Activated CD4-positive, alpha-beta T cell treated with anti-CD3 and anti-CD28 coated beads, Interleukin-2, amount 50 U/mL, for 16 hours (primary cell): Measurements from ENCODE around the gene SNURF.
A peak's percentile ranks its signal among the peaks of the same experiment; 100 is the strongest.
"Not testable (repeated sequence)": the region's sequence is repeated elsewhere in the genome, so short reads cannot be mapped to it uniquely, and the experiment has no call there.

ENCODE experiments used
- DNase-seq: peaks from one replicate; pipeline ENCODE4 v3.0.0-alpha.2; 2020

The SNURF gene, protein sequence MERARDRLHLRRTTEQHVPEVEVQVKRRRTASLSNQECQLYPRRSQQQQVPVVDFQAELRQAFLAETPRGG

GRCh38 chr15:24954783-24955530 lies at the start of gene SNURF, which contains the start of gene SNRPN:
Gene SNURF (plus strand): TSS chr15:24954987. CDS start chr15:24955049, 62 bp downstream.
Gene SNRPN (plus strand): TSS chr15:24954987. CDS start chr15:24974454, 19,467 bp downstream.
- DNase-seq: peak; percentile 71

DNA sequence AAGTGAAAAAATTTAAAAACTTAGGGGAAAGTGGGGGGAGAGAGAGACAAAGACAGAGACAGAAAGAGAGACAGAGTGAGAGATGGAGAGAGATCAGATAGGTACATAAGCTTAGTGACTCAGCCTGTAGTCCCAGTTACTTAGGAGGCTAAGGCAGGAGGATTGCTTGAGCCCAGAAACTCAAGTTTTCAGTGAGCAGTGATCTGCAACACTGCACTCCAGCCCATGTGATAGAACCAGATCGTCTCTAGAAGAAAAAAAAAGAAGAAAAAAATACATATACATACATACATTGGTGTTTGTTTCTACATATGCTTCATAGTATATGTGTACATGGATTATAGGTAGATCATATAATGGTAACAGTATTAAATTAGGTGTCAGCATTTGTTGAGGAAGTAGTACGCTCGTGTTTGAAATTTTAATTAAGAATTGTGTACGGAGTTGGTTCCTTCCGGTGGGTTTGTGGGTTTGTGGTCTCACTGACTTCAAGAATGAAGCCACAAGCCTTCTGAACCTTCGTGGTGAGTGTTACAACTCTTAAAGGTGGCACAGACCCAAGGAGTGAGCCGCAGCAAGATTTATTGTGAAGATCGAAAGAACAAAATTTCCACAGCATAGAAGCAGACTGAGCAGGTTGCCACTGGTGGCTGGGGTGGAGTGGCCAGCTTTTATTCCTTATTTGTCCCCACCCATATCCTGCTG lies 38.3 kb upstream of the SNURF start:
- DNase-seq: peak; percentile 0

DNA sequence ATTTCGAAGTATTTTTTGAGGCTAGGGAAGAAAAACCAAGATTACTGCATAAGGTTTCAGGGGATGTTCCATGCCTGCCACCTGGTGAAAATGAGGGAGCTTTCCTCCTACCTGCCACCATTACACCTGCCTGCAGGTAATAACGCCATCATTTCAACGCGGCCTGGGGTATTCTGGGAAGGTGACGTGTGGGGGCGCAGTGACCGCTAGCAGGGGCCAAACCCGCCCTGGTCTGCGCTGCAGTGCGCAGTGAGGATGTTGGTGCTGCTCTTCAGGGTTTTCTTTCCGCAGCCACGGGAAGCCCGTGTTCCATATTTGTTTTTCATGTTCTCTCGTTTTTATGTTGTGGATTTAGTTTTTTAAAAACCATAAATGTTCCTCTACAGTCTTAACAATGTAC lies 37.4 kb upstream of the SNURF start:
- DNase-seq: no peak

- no peak for DNase-seq
Observed at GRCh38 chr15:24919446-24919845, 35.3 kb upstream of the SNURF start.

GRCh38 chr15:24922781-24923180 lies 32.0 kb upstream of the SNURF start:
- not testable (repeated sequence) for DNase-seq

DNA sequence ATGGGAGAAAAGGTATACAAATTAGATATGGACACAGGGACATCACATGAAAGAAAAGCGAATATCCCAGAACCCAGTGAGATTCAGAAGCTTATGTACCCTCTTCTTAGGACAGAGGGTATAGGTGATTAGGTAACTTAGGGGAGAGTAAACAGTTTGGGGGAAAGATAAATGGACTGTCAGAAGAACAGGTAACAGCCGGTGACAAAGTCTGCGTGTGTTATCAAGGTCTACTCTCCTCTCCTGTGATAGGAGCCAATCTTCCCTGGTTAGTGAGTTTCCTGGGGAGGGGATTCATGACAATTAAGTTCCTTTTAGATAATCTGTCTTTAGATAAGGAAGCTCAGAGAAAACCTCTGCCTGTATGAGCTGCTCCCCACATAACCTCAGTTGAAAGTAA lies 30.6 kb upstream of the SNURF start:
- DNase-seq: no peak

- DNase-seq: no peak
Observed at GRCh38 chr15:24924621-24925020, 30.2 kb upstream of the SNURF start.

- not testable (repeated sequence) for DNase-seq
Observed at GRCh38 chr15:24931874-24932732, 22.7 kb upstream of the SNURF start.

DNA sequence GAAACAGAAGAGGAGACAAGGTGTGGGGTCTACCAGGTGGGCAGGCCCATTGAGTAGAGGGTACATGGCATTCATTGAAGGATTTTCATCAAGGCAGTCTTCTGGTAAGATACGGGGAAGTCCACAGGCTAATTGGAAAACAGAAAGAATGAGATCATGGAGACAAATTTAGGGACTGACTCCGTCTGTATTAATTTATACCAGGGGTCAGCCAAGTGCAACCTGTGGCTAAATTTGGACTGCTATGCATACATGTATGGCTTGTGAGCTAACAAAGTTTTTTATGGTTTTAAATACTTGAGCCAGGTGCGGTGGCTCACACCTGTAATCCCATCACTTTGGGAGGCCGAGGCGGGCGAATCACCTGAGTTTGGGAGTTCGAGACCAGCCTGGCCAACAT lies 21.1 kb upstream of the SNURF start:
- no peak for DNase-seq

- not testable (repeated sequence) for DNase-seq
Observed at GRCh38 chr15:24938224-24938623, 16.6 kb upstream of the SNURF start.

DNA sequence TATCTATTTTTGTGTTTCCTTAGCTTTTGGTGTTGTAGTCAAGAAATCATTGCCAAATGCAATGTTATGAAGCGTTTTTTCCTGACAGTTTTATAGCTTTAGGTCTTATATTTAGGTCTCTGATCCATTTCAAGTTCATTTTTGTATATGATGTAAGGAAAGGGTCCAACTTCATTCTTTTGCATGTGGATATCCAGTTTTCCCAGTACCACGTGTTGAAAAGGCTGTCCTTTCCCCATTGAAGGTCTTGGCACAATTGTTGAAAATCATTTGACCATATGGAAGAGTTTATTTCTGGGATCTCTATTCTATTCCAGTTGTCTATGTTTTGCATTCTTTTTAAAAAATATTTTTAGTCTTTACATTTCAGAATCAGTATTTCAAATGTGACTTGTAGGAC lies 14.6 kb upstream of the SNURF start:
- no peak for DNase-seq

GRCh38 chr15:24943361-24943760 lies 11.4 kb upstream of the SNURF start:
- no peak for DNase-seq

DNA sequence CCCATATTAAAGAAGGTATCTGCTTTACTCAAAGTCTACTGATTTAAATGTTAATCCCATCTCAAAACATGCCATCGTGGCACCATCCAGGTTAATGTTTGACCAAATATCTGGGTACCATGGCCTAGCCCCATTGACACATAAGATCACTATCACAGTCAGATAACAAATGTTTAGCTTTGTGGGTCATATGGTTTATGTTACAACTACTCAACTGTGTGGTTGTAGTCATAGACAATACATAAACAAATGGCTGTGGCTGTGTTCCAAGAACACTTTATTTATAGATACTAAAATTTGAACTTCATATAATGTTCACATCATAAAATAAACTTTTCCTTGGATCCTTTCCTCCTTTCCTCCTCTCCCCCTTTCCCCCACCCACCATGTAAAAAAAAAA lies 9.8 kb upstream of the SNURF start:
- no peak for DNase-seq

DNA sequence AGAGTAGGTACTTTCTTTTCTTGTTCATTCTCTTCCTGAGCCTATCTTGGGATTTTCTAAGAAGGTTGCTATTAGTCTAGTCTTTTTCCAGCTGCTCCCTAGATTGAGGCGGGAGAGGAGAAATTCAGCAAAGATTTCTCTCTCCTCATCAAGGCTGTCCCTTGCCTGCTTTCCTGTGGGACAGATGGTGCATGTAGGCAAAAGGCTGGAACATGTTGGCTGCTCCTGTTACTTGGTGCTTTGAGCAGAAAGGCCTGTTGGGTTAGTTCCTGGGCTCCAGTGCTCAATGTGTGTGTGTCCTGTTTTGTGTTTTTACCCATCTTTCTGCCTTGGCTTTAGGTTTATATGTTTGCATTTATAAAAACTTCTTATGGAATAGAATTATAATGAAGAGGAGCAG lies 9.1 kb upstream of the SNURF start:
- DNase-seq: no peak

DNA sequence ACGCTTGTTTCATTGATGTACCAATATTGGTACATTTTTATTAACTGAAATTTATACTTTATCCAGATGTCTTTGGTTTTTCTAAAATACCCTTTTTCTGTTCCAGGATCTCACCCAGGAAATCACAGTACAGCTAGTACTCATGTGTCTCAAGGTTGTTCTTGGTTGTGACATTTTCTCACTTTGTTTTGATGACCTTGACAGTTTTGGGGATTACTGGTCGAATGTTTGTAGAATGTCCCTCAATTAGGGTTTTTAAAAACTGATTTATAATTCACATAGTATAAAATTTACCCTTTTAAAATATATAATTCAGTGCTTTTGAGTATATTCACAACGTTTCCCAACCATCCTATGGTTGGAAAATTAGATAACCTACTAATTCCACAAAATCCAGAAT lies 6.3 kb upstream of the SNURF start:
- DNase-seq: no peak

GRCh38 chr15:24955531-24955921 lies 739 bp downstream of the SNURF start:
- no peak for DNase-seq

- peak; percentile 79 for DNase-seq
Observed at GRCh38 chr15:24956111-24956838, 1.5 kb downstream of the SNURF start.

DNA sequence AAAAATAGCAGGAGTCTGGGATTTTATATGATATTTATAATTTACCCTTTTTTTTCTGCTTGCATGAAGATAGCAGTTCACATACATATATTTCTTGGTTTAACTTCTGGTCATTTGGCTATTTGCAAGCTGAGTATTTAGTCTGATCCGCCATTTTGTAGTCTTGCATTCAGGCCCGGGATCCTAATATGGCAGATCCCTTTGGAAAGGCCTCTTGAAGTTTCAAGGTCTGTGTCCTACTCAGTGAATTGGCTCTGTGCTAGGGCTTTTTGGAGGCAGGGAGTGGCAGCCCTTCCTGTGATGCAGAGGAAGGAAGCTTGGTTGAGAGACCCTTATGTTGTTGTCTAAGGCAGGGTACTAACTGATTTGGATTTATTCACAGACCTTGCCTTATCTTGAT lies 2.9 kb downstream of the SNURF start:
- DNase-seq: no peak

DNA sequence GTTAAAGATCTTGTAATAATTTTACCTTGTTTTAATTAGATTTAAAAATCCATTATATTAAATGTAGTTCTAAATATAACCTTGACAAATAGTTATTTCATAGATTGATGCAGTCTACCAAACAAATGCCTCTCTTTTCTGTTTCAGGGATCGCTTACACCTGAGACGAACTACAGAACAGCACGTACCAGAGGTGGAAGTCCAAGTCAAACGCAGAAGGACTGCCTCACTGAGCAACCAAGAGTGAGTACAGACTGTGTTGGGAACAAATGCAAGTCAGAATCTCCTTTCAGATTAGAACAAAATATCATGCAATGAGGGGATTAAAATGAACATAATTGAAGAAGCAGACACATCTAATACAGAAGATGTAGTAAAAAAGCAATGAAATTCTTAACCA lies 7.2 kb downstream of the SNURF start:
- DNase-seq: no peak

- no peak for DNase-seq
Observed at GRCh38 chr15:24962880-24963279, 8.1 kb downstream of the SNURF start.

DNA sequence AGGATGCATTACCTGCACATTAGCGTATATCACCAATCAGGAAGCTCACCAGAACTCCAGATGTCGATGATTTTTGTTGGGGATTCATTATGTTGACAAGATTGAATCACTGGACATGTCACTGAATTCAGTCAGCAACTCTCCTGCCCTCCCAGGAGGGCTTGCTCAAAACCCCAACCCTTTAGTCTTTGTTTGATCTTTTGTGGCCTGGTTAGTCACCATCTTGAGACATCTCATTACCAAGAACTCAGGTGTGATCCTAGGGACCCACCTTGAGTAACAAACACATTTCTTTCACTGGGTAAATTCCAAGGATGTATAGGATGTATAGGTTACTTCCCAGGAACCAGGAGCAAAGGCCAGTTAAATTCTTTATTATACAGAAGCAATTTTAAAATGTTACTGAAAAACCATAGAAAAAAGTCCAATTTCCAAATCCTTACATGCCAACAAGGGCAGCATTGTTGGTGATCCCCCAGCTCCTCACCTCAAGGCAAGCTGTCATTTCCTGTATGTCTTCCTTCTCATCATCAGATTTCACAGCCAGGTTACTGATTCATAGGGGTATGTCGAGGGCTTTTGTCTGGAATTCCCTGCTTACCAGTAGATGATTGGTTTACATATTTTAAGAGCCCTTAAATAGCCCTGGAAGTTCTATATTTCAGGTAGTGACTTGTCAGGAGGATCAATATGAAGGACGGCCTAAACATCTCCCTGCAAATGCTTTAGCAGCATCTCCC lies 11.7 kb downstream of the SNURF start:
- DNase-seq: no peak

DNA sequence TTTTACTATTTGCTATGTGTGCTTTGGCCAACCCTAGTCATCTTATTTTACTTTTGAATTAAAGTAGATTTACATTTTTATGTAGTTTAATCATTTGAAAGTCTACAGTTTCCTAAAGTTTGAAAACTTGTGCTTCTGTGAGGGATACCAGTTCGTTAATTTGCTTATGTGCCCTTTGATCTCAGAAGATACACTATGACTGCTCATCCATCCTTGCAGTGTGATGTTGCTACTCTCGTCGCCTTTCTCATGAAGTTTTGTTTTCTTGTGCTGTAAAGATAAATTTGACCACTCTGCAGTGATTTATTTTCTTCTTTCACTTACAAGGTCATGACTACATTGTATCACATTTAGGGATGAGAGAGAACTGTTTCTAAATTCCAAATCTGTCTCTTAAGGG lies 16.3 kb downstream of the SNURF start:
- no peak for DNase-seq
